Measurements from ENCODE around the gene FTSJ3.

The FTSJ3 gene, protein sequence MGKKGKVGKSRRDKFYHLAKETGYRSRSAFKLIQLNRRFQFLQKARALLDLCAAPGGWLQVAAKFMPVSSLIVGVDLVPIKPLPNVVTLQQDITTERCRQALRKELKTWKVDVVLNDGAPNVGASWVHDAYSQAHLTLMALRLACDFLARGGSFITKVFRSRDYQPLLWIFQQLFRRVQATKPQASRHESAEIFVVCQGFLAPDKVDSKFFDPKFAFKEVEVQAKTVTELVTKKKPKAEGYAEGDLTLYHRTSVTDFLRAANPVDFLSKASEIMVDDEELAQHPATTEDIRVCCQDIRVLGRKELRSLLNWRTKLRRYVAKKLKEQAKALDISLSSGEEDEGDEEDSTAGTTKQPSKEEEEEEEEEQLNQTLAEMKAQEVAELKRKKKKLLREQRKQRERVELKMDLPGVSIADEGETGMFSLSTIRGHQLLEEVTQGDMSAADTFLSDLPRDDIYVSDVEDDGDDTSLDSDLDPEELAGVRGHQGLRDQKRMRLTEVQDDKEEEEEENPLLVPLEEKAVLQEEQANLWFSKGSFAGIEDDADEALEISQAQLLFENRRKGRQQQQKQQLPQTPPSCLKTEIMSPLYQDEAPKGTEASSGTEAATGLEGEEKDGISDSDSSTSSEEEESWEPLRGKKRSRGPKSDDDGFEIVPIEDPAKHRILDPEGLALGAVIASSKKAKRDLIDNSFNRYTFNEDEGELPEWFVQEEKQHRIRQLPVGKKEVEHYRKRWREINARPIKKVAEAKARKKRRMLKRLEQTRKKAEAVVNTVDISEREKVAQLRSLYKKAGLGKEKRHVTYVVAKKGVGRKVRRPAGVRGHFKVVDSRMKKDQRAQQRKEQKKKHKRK

DNA sequence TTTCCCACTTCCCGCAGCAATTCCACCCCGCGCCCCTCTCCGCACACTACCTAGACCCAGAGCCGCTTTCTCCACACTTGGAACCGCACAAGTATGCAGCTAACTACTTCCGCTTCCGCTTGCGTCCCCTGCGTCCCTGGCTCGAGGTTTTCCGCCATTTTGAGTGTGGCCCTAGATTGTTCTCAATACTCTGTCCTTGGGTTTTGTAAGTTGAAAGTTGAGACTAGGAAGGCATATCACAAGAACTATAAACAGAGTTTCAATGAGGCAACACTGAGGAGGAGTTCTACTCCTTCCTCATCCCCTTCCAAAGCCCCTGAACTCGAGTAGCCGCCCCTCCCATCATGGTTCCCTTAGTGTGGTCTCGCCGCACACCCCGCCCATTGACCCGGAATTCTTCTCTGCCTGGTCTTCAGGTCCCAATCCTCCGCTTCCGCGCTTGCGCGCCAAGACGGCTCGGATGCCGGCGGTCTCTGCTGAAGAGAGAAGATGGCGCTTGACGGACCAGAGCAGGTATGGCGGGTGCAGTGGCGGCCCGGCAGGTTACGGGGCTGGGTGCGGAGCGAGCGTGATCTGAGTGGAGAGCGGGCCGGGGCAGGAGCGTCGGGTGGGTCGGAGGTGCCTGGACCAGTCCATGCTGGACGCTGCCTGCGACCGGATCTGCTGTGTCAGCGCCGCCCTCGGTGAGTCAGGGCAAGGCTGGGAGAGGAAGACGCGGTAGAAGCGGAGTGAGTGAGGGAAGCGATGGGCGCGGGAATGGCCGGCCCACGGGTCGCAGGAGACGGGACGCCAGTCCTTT, at the start of gene FTSJ3, which contains the start of gene PSMC5:
TSS of gene FTSJ3 (minus strand) at position 662 of the 799 bp plus-strand sequence. CDS start 761 bp downstream, outside the sequence.
TSS of gene PSMC5 (plus strand) at position 430 of the 799 bp plus-strand sequence. CDS start at position 490, 60 bp downstream.
- Histone ChIP-seq H3K4me1 (ENCODE audit: control insufficient read depth, insufficient read depth, low read length) (peaks cover 3% of the 10 kb centered on the region; the same call in 1 of the 2 replicates), H3K9me3 (ENCODE audit: control insufficient read depth, insufficient read depth, low read depth, low read length) (no peaks in the 10 kb centered on the region), H3K4me3 (ENCODE audit: low read depth, low read length) (peak within 1 kb of the TSS; percentile 74), H3K27ac (ENCODE audit: extremely low read depth, low read depth, low read length) (peak within 1 kb of the TSS; percentile 87), H3K36me3 (ENCODE audit: control insufficient read depth in 2 of 2, insufficient read depth in 1 of 2, low read length in 2 of 2) (peaks cover 35 to 78% of the 10 kb centered on the region in 2 experiments)
- ChIA-PET POLR2A (interaction anchor here (0.6 to 7.2 kb wide), 15 partner anchors 8 to 205 kb away, joined by 3 to 65 read pairs (median 4); partner anchors contain the start of genes CCDC47, DDX42, MAP3K3 and SMARCD2), CTCF (interaction anchor here (0.7 to 1.4 kb wide), 4 partner anchors 8 to 858 kb away, joined by 3 to 10 read pairs (median 3); no protein-coding TSS in a partner anchor)
- TF ChIP-seq, protein P1, sequence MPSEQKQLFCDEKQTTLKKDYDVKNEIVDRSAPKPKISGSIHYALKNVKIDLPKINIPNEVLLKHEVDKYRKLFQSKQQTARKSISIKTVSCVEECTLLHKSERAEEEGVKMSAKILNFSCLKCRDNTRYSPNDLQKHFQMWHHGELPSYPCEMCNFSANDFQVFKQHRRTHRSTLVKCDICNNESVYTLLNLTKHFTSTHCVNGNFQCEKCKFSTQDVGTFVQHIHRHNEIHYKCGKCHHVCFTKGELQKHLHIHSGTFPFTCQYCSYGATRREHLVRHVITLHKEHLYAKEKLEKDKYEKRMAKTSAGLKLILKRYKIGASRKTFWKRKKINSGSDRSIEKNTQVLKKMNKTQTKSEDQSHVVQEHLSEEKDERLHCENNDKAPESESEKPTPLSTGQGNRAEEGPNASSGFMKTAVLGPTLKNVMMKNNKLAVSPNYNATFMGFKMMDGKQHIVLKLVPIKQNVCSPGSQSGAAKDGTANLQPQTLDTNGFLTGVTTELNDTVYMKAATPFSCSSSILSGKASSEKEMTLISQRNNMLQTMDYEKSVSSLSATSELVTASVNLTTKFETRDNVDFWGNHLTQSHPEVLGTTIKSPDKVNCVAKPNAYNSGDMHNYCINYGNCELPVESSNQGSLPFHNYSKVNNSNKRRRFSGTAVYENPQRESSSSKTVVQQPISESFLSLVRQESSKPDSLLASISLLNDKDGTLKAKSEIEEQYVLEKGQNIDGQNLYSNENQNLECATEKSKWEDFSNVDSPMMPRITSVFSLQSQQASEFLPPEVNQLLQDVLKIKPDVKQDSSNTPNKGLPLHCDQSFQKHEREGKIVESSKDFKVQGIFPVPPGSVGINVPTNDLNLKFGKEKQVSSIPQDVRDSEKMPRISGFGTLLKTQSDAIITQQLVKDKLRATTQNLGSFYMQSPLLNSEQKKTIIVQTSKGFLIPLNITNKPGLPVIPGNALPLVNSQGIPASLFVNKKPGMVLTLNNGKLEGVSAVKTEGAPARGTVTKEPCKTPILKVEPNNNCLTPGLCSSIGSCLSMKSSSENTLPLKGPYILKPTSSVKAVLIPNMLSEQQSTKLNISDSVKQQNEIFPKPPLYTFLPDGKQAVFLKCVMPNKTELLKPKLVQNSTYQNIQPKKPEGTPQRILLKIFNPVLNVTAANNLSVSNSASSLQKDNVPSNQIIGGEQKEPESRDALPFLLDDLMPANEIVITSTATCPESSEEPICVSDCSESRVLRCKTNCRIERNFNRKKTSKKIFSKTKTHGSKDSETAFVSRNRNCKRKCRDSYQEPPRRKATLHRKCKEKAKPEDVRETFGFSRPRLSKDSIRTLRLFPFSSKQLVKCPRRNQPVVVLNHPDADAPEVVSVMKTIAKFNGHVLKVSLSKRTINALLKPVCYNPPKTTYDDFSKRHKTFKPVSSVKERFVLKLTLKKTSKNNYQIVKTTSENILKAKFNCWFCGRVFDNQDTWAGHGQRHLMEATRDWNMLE (tag by site-specific recombination; conservative IDR thresholded peaks at IDR 0.05; ENCODE audit: low read depth): peak; percentile 98
- TF ChIP-seq ZBTB17 (tag by site-specific recombination; IDR thresholded peaks at IDR 0.05): peak; percentile 93
- no peak for TF ChIP-seq ZNF707 (tag by site-specific recombination; IDR thresholded peaks at IDR 0.05)
- no peak for TF ChIP-seq HOXC10 (CRISPR knock-in tag; IDR thresholded peaks at IDR 0.05)
- TF ChIP-seq ZSCAN16 (tag by site-specific recombination; IDR thresholded peaks at IDR 0.05): 0 out of 2 replicates have a peak, but pooled peaks have one; percentile 19
- no peak for TF ChIP-seq ZBTB1 (tag by site-specific recombination; IDR thresholded peaks at IDR 0.05)
- TF ChIP-seq ZNF777 (tag by site-specific recombination; IDR thresholded peaks at IDR 0.05; ENCODE audit: borderline replicate concordance): no peak
- TF ChIP-seq ZNF394 (tag by site-specific recombination; IDR thresholded peaks at IDR 0.05; ENCODE audit: borderline replicate concordance): peak; percentile 48; the same call in 1 of the 2 replicates
- no peak for TF ChIP-seq ZNF747 (tag by site-specific recombination; IDR thresholded peaks at IDR 0.05)
- peak; percentile 92; the same call in 1 of the 2 replicates for TF ChIP-seq ZNF501 (tag by site-specific recombination; IDR thresholded peaks at IDR 0.05)
- TF ChIP-seq, protein P2, sequence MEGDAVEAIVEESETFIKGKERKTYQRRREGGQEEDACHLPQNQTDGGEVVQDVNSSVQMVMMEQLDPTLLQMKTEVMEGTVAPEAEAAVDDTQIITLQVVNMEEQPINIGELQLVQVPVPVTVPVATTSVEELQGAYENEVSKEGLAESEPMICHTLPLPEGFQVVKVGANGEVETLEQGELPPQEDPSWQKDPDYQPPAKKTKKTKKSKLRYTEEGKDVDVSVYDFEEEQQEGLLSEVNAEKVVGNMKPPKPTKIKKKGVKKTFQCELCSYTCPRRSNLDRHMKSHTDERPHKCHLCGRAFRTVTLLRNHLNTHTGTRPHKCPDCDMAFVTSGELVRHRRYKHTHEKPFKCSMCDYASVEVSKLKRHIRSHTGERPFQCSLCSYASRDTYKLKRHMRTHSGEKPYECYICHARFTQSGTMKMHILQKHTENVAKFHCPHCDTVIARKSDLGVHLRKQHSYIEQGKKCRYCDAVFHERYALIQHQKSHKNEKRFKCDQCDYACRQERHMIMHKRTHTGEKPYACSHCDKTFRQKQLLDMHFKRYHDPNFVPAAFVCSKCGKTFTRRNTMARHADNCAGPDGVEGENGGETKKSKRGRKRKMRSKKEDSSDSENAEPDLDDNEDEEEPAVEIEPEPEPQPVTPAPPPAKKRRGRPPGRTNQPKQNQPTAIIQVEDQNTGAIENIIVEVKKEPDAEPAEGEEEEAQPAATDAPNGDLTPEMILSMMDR (tag by site-specific recombination; IDR thresholded peaks at IDR 0.05): peak; percentile 98
- peak; percentile 49; the same call in 1 of the 2 replicates for TF ChIP-seq ZNF610 (tag by site-specific recombination; IDR thresholded peaks at IDR 0.05; ENCODE audit: borderline replicate concordance)
- TF ChIP-seq, protein P3, sequence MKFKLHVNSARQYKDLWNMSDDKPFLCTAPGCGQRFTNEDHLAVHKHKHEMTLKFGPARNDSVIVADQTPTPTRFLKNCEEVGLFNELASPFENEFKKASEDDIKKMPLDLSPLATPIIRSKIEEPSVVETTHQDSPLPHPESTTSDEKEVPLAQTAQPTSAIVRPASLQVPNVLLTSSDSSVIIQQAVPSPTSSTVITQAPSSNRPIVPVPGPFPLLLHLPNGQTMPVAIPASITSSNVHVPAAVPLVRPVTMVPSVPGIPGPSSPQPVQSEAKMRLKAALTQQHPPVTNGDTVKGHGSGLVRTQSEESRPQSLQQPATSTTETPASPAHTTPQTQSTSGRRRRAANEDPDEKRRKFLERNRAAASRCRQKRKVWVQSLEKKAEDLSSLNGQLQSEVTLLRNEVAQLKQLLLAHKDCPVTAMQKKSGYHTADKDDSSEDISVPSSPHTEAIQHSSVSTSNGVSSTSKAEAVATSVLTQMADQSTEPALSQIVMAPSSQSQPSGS (tag by site-specific recombination; IDR thresholded peaks at IDR 0.05; ENCODE audit: low read depth): no peak
- TF ChIP-seq, protein P4, sequence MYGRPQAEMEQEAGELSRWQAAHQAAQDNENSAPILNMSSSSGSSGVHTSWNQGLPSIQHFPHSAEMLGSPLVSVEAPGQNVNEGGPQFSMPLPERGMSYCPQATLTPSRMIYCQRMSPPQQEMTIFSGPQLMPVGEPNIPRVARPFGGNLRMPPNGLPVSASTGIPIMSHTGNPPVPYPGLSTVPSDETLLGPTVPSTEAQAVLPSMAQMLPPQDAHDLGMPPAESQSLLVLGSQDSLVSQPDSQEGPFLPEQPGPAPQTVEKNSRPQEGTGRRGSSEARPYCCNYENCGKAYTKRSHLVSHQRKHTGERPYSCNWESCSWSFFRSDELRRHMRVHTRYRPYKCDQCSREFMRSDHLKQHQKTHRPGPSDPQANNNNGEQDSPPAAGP (tag by site-specific recombination; IDR thresholded peaks at IDR 0.05): peak; percentile 61; the same call in 1 of the 2 replicates
- TF ChIP-seq, protein P5, sequence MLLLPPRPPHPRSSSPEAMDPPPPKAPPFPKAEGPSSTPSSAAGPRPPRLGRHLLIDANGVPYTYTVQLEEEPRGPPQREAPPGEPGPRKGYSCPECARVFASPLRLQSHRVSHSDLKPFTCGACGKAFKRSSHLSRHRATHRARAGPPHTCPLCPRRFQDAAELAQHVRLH (tag by site-specific recombination; IDR thresholded peaks at IDR 0.05): peak; percentile 33; the same call in 1 of the 2 replicates
- no peak for TF ChIP-seq ZNF37A (tag by site-specific recombination; IDR thresholded peaks at IDR 0.05)
- peak; percentile 87 for TF ChIP-seq SP2 (tag by site-specific recombination; IDR thresholded peaks at IDR 0.05)
- TF ChIP-seq ZSCAN30 (tag by site-specific recombination; IDR thresholded peaks at IDR 0.05): 0 out of 2 replicates have a peak, but pooled peaks have one; percentile 9
- TF ChIP-seq ZNF514 (tag by site-specific recombination; IDR thresholded peaks at IDR 0.05): no peak
- peak; percentile 71; the same call in 1 of the 2 replicates for TF ChIP-seq KLF8 (tag by site-specific recombination; IDR thresholded peaks at IDR 0.05)
- TF ChIP-seq ZNF341 (tag by site-specific recombination; IDR thresholded peaks at IDR 0.05; ENCODE audit: low read depth): peak; percentile 81
- no peak for TF ChIP-seq ZNF292 (tag by site-specific recombination; IDR thresholded peaks at IDR 0.05; ENCODE audit: borderline replicate concordance, low read depth)

Data from HEK293 (cell line).